Lower leg skin (tissue), 3 donors: Measurements from ENCODE around the gene OPRM1.

Source experiments
- CTCF ChIP-seq, 3 donors: fragments of 450-650 bp; IDR thresholded peaks; one replicate each; pipeline ENCODE4 v1.5.1; 2016; ENCODE audit warnings: antibody characterized with exemption in 3 of 3, mild to moderate bottlenecking in 3 of 3, moderate library complexity in 2 of 3
- POLR2A ChIP-seq, 2 donors: fragments of 450-650 bp; IDR thresholded peaks; one replicate each; pipeline ENCODE4 v1.6.1; 2016 to 2017; ENCODE audit warnings: antibody characterized with exemption in 2 of 2, mild to moderate bottlenecking in 1 of 2, moderate library complexity in 1 of 2

DNA sequence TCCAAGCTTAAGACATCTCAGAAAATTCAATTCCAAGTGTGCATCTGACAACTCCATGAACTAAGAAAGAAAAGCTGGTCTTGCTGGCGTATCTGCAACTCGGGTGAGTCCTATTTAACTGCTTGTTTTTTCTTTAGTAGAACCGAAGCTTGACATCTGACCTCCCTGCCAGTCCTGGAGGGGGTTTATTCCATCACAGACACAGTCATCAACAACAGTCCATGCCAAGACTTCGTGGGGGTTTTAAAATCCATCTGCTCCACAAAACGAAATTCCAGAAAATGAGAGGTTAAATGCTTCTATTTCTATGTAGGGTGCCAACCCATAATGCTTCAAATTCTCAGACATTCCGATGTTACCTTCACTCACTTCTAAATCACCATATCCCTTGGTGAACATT is 183.7 kb downstream of the OPRM1 start:
- TF ChIP-seq CTCF (IDR thresholded peaks at IDR 0.05) = no peak
- TF ChIP-seq POLR2A (IDR thresholded peaks at IDR 0.05) = no peak
